ENCODE data around the gene CXCR4.
"Not testable (repeated sequence)": the region's sequence is repeated elsewhere in the genome, so short reads cannot be mapped to it uniquely, and the experiment has no call there.

The CXCR4 gene

GRCh38 chr2:136072621-136073020 lies 45.3 kb downstream of the CXCR4 start:
- no peak for DNase-seq (ENCODE audit: low read depth)

- not testable (repeated sequence) for DNase-seq (ENCODE audit: low read depth)
These were observed 46.1 kb downstream of the CXCR4 start for GRCh38 chr2:136071887-136072286.

- DNase-seq (ENCODE audit: low read depth) = no peak
These were observed 47.0 kb downstream of the CXCR4 start for GRCh38 chr2:136070913-136071312.

GRCh38 chr2:136069773-136070172 lies 48.2 kb downstream of the CXCR4 start:
- no peak for DNase-seq (ENCODE audit: low read depth)

- no peak for DNase-seq (ENCODE audit: low read depth)
These were observed 49.2 kb downstream of the CXCR4 start for GRCh38 chr2:136068581-136069227.

GRCh38 chr2:136067897-136068580 lies 49.9 kb downstream of the CXCR4 start:
- no peak for DNase-seq (ENCODE audit: low read depth)

GRCh38 chr2:136067459-136067858 lies 50.5 kb downstream of the CXCR4 start:
- no peak for DNase-seq (ENCODE audit: low read depth)

GRCh38 chr2:136065907-136066306 lies 52.0 kb downstream of the CXCR4 start:
- DNase-seq (ENCODE audit: low read depth) = no peak

GRCh38 chr2:136065384-136065783 lies 52.6 kb downstream of the CXCR4 start:
- DNase-seq (ENCODE audit: low read depth) = no peak

Data from HS-27A (cell line).